M059J (cell line): Measurements from ENCODE around the gene SLC7A9. TPM values are rescaled to one million over a fixed set of nuclear protein-coding genes. Genes with fewer than 3 reads are reported as not detected.

Experiments used
- DNase-seq: peaks from one replicate; pipeline ENCODE4 v3.0.0-alpha.2; 2012; ENCODE audit warnings: low read depth
- total RNA-seq: library from RNA; depleted of rRNA; stranded (reverse); fragments of >200 nt; shearing (Covaris generic); gene quantifications from 2 replicates; pipeline ENCODE4 v1.2.3, GENCODE V29; 2014

The SLC7A9 gene
- total RNA-seq, 1 experiment from 2014 or later, result not detected

- no peak for DNase-seq
Measured at GRCh38 chr19:32828643-32829344, 40.8 kb downstream of the SLC7A9 start.

GRCh38 chr19:32828139-32828538, 41.4 kb downstream of the SLC7A9 start:
- DNase-seq, result no peak

DNA sequence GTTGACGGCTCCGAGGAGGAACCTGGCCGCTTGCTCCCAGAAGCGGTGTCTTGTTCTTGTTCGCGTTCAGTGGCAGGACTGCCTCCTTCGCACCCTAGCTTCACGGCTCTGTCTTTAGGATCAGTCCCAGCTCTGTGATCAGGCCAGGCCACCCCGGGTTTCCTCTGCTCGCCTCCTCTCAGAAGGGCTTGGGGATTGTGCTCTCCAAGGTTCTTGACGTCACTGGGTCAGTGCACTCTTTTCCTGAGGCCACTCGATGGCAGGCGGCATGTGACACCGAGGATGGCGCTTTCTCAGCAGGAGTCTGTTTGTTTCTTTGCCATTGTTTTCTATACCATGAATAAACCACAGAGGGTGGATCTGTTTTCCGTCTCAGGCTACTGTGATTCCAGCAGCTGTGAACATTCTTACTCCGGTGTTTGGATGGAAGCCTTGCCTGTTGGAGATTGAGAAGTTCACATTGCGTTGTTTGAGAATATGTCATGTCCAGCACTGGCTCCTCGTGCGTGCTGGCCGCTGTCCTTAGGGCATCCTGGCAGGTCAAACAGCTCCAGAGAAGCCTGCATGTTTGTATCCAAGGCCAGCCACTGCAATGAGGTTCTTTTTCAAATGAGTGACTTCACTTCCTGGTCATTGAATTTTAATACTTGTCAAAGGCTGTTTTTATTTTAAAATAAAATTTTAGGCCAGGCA, 44.5 kb downstream of the SLC7A9 start:
- DNase-seq, result no peak

DNA sequence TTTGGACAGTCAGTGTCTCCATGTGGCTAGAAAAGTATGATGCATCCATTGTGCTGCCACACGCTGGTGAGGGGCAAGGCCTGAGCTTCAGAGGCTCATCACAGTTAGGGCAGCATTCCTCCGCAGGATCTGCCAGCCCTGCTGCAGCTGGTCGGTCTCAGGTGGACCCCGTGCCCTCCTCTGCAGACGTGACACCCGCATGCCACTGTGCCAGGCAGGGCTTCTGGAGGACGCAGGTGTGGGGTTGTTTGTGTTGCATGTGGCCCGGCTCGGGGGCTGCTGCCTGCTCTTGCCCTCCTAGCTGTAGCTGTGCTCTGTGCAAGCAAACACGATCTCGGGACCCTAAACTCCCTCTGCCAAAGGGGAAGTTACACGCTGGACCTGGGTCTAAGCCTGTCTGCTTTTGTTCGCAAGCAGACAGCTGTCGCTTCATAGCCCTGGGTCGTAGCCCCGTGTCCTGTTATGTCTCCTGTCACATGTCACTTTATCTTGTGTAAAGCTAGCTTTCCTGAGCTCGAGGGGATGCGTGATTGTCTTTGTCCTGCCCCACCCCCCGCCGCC, 45.3 kb downstream of the SLC7A9 start:
- no peak for DNase-seq

DNA sequence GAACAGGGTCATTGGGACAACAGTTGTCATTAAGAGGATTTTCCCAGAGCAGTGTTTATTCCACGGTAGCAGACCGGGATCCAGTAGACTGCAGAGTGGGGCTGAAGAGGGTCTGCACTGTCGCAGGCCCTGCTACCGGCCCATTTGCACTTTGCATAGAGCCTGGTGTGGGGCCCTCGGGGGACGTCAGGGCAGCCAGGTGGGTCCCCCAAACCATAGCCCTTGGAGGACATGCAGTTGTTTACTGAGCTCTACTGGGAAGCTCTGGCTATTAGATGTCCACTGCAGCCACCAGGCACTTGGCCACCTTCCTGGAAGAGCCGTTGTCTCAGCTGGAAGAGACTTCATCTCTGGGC, 45.8 kb downstream of the SLC7A9 start:
- DNase-seq, result no peak

- no peak for DNase-seq
Measured at GRCh38 chr19:32822916-32823746, 46.4 kb downstream of the SLC7A9 start.

GRCh38 chr19:32819419-32820400, 49.9 kb downstream of the SLC7A9 start:
- no peak for DNase-seq

- no peak for DNase-seq
Measured at GRCh38 chr19:32818536-32818935, 51.0 kb downstream of the SLC7A9 start.

GRCh38 chr19:32817569-32818476, 51.7 kb downstream of the SLC7A9 start:
- no peak for DNase-seq

DNA sequence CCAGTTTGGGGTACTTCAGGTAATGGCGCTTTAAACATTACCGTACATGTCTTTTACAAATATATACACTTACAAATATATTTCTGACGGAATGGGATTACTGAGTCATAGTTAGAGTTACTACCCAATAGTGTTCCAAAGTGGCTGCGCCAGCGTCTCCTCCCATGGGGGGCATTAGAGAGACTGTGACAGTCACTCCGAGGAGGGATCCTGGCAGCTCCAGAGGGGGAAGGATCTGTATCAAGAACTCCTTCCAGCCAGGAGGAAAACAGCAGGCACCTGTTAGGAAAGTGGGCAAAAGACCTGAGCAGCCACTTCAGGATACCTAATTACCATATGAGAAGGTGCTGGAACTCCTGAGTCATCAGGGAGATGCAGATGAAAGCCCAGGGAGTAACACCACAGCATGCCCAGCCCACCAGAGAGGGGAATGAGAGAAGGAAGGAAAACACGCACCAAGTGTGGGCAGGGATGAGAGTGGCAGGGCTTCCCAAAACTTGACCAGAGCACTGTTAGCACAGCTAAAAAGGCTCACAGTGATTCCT, 52.9 kb downstream of the SLC7A9 start:
- no peak for DNase-seq

- DNase-seq, result no peak
Measured at GRCh38 chr19:32814624-32815023, 54.9 kb downstream of the SLC7A9 start.

GRCh38 chr19:32813862-32814425, 55.6 kb downstream of the SLC7A9 start:
- no peak for DNase-seq

DNA sequence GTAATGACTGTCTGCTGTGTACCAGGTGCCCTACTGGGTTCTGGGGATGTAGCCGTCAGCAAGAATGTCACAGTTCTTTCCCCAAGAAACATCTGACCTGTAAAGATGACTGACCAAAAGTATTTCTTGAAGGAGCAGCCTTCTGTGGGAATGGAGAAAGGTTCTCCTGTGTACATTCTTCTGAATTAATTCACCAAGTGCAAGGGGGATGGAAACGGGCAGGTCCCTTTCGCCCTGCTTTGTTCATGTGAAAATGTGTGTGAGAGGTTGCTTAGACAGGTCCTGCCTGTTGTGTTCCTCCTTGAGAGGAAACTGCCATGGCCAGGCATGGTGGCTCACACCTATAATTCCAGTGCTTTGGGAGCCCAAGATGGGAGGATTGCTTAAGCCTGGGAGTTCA, 57.0 kb downstream of the SLC7A9 start:
- no peak for DNase-seq

DNA sequence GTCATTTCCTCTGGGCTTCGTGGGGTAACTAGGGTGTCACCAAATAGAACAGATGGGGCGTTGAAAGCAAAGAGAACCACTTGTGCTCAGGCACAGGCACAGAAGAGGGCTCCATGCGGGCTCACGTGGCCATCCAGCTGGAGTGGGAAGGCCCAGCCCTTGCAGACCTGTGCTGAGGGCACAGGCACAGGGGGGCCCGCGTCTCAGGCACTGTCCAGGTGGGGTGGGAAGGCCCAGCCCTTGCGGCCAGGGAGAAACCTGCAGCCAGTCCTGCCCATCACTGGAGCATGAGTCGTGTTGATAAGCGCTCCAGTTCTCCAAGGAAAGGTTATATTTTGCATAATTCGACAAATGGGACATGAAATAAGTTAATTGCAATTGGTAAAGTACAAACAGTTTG, 57.5 kb downstream of the SLC7A9 start:
- DNase-seq, result no peak

GRCh38 chr19:32811151-32811550, 58.4 kb downstream of the SLC7A9 start:
- DNase-seq, result no peak

DNA sequence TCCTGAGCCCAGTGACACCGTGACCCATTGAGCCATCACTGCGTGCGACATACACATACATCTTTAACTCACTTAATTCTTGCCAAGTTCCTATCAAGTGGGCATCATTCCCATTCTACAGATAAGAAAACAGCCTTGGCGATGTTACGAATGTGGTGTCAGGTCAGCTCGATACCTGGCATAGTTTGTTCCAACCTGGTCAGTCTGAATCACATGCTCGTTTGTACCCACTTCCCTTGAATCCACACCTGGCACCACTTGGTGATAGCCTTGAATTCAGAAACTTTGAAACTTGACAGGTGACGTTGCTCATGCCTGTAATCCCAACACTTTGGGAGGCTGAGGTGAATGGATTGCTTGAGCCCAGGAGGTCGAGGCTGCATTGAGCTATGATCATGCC, 59.1 kb downstream of the SLC7A9 start:
- no peak for DNase-seq

GRCh38 chr19:32809754-32810153, 59.8 kb downstream of the SLC7A9 start:
- DNase-seq, result no peak

DNA sequence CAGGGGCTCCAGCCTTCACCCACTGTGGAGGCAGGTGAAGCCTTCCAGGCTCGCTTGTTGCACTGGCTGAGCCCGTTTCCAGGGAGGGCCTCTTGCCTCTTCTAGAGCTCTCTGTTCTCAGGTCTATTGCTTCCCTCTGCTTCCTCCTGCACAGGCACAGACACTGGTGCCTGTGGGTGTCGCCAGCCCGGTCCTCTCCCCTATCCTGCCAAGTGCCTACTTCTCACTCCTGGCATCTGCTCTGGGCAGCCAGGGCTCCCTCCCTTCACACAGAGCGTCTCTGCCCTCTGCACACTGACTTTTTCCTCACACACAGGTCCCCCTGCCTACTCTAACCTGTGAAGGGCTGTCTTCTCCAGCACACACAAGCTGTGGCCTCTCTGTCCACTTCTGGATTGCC, 60.3 kb downstream of the SLC7A9 start:
- no peak for DNase-seq

GRCh38 chr19:32808236-32808635, 61.3 kb downstream of the SLC7A9 start:
- no peak for DNase-seq

- no peak for DNase-seq
Measured at GRCh38 chr19:32802840-32803239, 66.7 kb downstream of the SLC7A9 start.
